T-cell (primary cell): ENCODE measurements around the gene PCBP3. TPM values are rescaled to one million over a fixed set of nuclear protein-coding genes. Genes with fewer than 3 reads are reported as not detected.

Experiments used
- ATAC-seq, 4 experiments: fragments of 200-7000 bp in 3 of 4; fragments of 150-1000 bp in 1 of 4; cut with Tn5 transposase; replicated peaks in 1 of 4; 1 replicate in 3 of 4; 2 replicates in 1 of 4; pipeline ENCODE4 v1.10.0; 2021; ENCODE audit warnings: moderate library complexity in 3 of 4, mild to moderate bottlenecking in 2 of 4, moderate number of reproducible peaks in 1 of 4
- CTCF ChIA-PET, 2 donors: fragments of 300-600 bp; sonication (Branson Sonifier 250); formaldehyde crosslinking; loops; one replicate each; lab custom pipeline; 2022; ENCODE audit warnings: antibody characterized with exemption in 2 of 2; lab: Charles Lee
- POLR2A ChIA-PET, 2 donors: fragments of 300-600 bp; sonication (Branson Sonifier 250); formaldehyde crosslinking; loops; one replicate each; lab custom pipeline; 2022; ENCODE audit warnings: antibody characterized with exemption in 2 of 2; lab: Charles Lee
- DNase-seq, 35 experiments: peaks; one replicate each; pipeline versions ENCODE4 v3.0.0 to v3.0.0-alpha.2; 2013 to 2023
- H3K27ac ChIP-seq: one replicate; pipeline ENCODE4 v1.5.1; 2013; ENCODE audit warnings: low read length
- H3K27me3 ChIP-seq, 2 experiments: replicated peaks in 1 of 2; 1 replicate in 1 of 2; 2 replicates in 1 of 2; pipeline versions ENCODE4 v1.6.1 to v1.7.0; 2013; ENCODE audit warnings: low read length in 1 of 2, mixed read lengths in 1 of 2; ENCODE audit not compliant: control insufficient read depth in 2 of 2, insufficient read depth in 2 of 2; ENCODE audit errors: extremely low read depth in 1 of 2
- H3K36me3 ChIP-seq, 2 donors: 1 replicate in 1 of 2; 2 replicates in 1 of 2; pipeline versions ENCODE4 v1.6.1 to v1.7.0; 2013; ENCODE audit warnings: low read length in 1 of 2; ENCODE audit not compliant: control insufficient read depth in 2 of 2, insufficient read depth in 1 of 2; ENCODE audit errors: extremely low read depth in 1 of 2
- H3K4me1 ChIP-seq, 2 experiments: 1 replicate in 1 of 2; 2 replicates in 1 of 2; pipeline versions ENCODE4 v1.6.1 to v1.7.0; 2013; ENCODE audit warnings: low read length in 2 of 2, mixed read lengths in 1 of 2; ENCODE audit not compliant: insufficient read depth in 2 of 2, control insufficient read depth in 1 of 2; ENCODE audit errors: extremely low read depth in 1 of 2
- H3K4me3 ChIP-seq, 2 donors: 1 replicate in 1 of 2; 2 replicates in 1 of 2; pipeline versions ENCODE4 v1.5.1 to v1.7.0; 2013; ENCODE audit warnings: mild to moderate bottlenecking in 2 of 2, low read length in 1 of 2, moderate library complexity in 1 of 2; ENCODE audit not compliant: control insufficient read depth in 1 of 2; ENCODE audit errors: extremely low read depth in 1 of 2
- H3K9me3 ChIP-seq: 2 replicates; pipeline ENCODE4 v1.7.0; 2013
- H3K27ac Mint-ChIP-seq, 2 donors: one replicate each; pipeline ENCODE4 v1.8.0; 2020 to 2021; ENCODE audit warnings: mild to moderate bottlenecking in 2 of 2, mixed read lengths in 2 of 2
- H3K27me3 Mint-ChIP-seq, 2 donors: one replicate each; pipeline ENCODE4 v1.8.0; 2021 to 2022; ENCODE audit warnings: mixed read lengths in 2 of 2
- H3K36me3 Mint-ChIP-seq: one replicate; pipeline ENCODE4 v1.8.0; 2021; ENCODE audit warnings: mixed read lengths
- H3K4me1 Mint-ChIP-seq, 3 donors: one replicate each; pipeline ENCODE4 v1.8.0; 2020 to 2022; ENCODE audit warnings: mixed read lengths in 3 of 3, mild to moderate bottlenecking in 1 of 3
- H3K4me3 Mint-ChIP-seq, 3 donors: one replicate each; pipeline ENCODE4 v1.8.0; 2020 to 2022; ENCODE audit warnings: mild to moderate bottlenecking in 3 of 3, mixed read lengths in 3 of 3, moderate library complexity in 3 of 3
- H3K9me3 Mint-ChIP-seq, 3 donors: one replicate each; pipeline ENCODE4 v1.8.0; 2020 to 2022; ENCODE audit warnings: mixed read lengths in 3 of 3
- WGBS: methylation state at CpG from one replicate; pipeline ENCODE4 v1.1.5; 2013; ENCODE audit warnings: missing lambda C conversion rate; ENCODE audit not compliant: insufficient coverage; 5-methylcytosine and 5-hydroxymethylcytosine counted together
- total RNA-seq, 35 experiments: library from RNA in 6 of 35; stranded (reverse) in 6 of 35; fragments of 120-200 nt in 1 of 35; gene quantifications; one replicate each; pipeline versions ENCODE4 v1.2.1 to v1.2.4 and lab custom pipeline; 2013 to 2026

Gene PCBP3
- total RNA-seq, 5 donors from 2014 or later (not counting 1 experiment from before 2014, with no cell fraction given): 1.5 to 4.2 (median 2.8) TPM

- peak; percentile 39 to 61 (median 45) for ATAC-seq
- no peak overlapping the region for H3K27ac ChIP-seq
Measured at GRCh38 chr21:45970674-45971615, 327.4 kb downstream of the PCBP3 start.

GRCh38 chr21:45971616-45972352 lies 328.3 kb downstream of the PCBP3 start:
- Mint-ChIP-seq H3K27ac (no peak overlapping the region), H3K9me3 (no peaks in the 10 kb centered on the region), H3K27me3 (peaks cover 12 to 19% of the 10 kb centered on the region in 2 donors), H3K36me3 (no peaks in the 10 kb centered on the region), H3K4me1 (peaks cover 6 to 16% (median 16%) of the 10 kb centered on the region in 3 donors), H3K4me3 (peak overlapping the region in 1 of 3 donors; percentile 91)
- Histone ChIP-seq H3K27ac (no peak overlapping the region), H3K36me3 (no peaks in the 10 kb centered on the region), H3K4me3 (peak overlapping the region in 1 of 2 donors; percentile 15), H3K9me3 (no peaks in the 10 kb centered on the region), H3K27me3 (peaks cover 0 to 65% of the 10 kb centered on the region in 2 experiments), H3K4me1 (peaks cover 7 to 44% of the 10 kb centered on the region in 2 experiments)
- no peak for ATAC-seq
- WGBS: 86% methylated on average over 16 of the region's 20 CpGs
- ChIA-PET CTCF (interaction anchor here in 1 of 2 donors (0.6 kb wide), 1 partner anchor 42 kb away, joined by 3 read pairs; no protein-coding TSS in a partner anchor), POLR2A (no interaction called here)
- DNase-seq: no peak

More at GRCh38 chr21:45970674-45971615, 327.4 kb downstream of the PCBP3 start:
- 50% methylated on average over 20 of the region's 25 CpGs for WGBS
- POLR2A ChIA-PET: no interaction called here
- CTCF ChIA-PET: interaction anchor here in 1 of 2 donors (0.6 kb wide), 1 partner anchor 424 kb away, joined by 3 read pairs; no protein-coding TSS in a partner anchor
- H3K4me1 ChIP-seq: peaks cover 7 to 44% of the 10 kb centered on the region in 2 experiments
- Mint-ChIP-seq H3K27me3 (peaks cover 9 to 19% of the 10 kb centered on the region in 2 donors), H3K9me3 (no peaks in the 10 kb centered on the region), H3K27ac (no peak overlapping the region), H3K4me1 (peaks cover 6 to 14% (median 14%) of the 10 kb centered on the region in 3 donors), H3K36me3 (no peaks in the 10 kb centered on the region), H3K4me3 (no peak overlapping the region)
- H3K36me3 ChIP-seq: no peaks in the 10 kb centered on the region
- peaks cover 0 to 64% of the 10 kb centered on the region in 2 experiments for H3K27me3 ChIP-seq
- H3K4me3 ChIP-seq: no peak overlapping the region
- no peaks in the 10 kb centered on the region for H3K9me3 ChIP-seq
- peak in 18 of 35 experiments; percentile 23 to 63 (median 41) for DNase-seq

GRCh38 chr21:45972353-45972715 lies 328.8 kb downstream of the PCBP3 start:
- H3K4me3 Mint-ChIP-seq: peak overlapping the region in 2 of 3 donors; percentile 31 to 91
- H3K9me3 Mint-ChIP-seq: no peaks in the 10 kb centered on the region
- H3K9me3 ChIP-seq: no peaks in the 10 kb centered on the region
- H3K27ac Mint-ChIP-seq: no peak overlapping the region
- peaks cover 12 to 19% of the 10 kb centered on the region in 2 donors for H3K27me3 Mint-ChIP-seq
- DNase-seq (no peak), ATAC-seq (no peak)
- no peaks in the 10 kb centered on the region for H3K36me3 Mint-ChIP-seq
- no peaks in the 10 kb centered on the region for H3K36me3 ChIP-seq
- WGBS: 54% methylated on average over 16 of the region's 19 CpGs
- H3K4me3 ChIP-seq: peak overlapping the region in 1 of 2 donors; percentile 88
- no peak overlapping the region for H3K27ac ChIP-seq
- H3K4me1 ChIP-seq: peaks cover 7 to 46% of the 10 kb centered on the region in 2 experiments
- H3K4me1 Mint-ChIP-seq: peaks cover 6 to 16% (median 16%) of the 10 kb centered on the region in 3 donors
- ChIA-PET POLR2A (no interaction called here), CTCF (interaction anchor here in 1 of 2 donors (0.6 kb wide), 1 partner anchor 42 kb away, joined by 3 read pairs; no protein-coding TSS in a partner anchor)
- H3K27me3 ChIP-seq: peaks cover 0 to 66% of the 10 kb centered on the region in 2 experiments

GRCh38 chr21:45972716-45973474 lies 329.4 kb downstream of the PCBP3 start:
- Histone ChIP-seq H3K9me3 (no peaks in the 10 kb centered on the region), H3K4me1 (peaks cover 7 to 48% of the 10 kb centered on the region in 2 experiments), H3K27ac (no peak overlapping the region), H3K27me3 (peaks cover 0 to 68% of the 10 kb centered on the region in 2 experiments), H3K36me3 (no peaks in the 10 kb centered on the region), H3K4me3 (peak overlapping the region; percentile 74 to 88)
- Mint-ChIP-seq H3K9me3 (no peaks in the 10 kb centered on the region), H3K27ac (no peak overlapping the region), H3K27me3 (peaks cover 12 to 19% of the 10 kb centered on the region in 2 donors), H3K36me3 (no peaks in the 10 kb centered on the region), H3K4me1 (peaks cover 6 to 16% (median 16%) of the 10 kb centered on the region in 3 donors), H3K4me3 (peak overlapping the region; percentile 80 to 91 (median 84))
- 5% methylated on average over 58 of the region's 58 CpGs for WGBS
- CTCF ChIA-PET: interaction anchor here (0.9 to 1.0 kb wide), 2 partner anchors 170 to 171 kb away, joined by 3 to 10 read pairs; no protein-coding TSS in a partner anchor
- DNase-seq (no peak), ATAC-seq (peak in 1 of 4 experiments; percentile 10)
- POLR2A ChIA-PET: no interaction called here

GRCh38 chr21:45973475-45974072 lies 330.0 kb downstream of the PCBP3 start:
- ATAC-seq: peak; percentile 85 to 94 (median 88)

More at GRCh38 chr21:45973475-45974072, 330.0 kb downstream of the PCBP3 start:
- WGBS: under 1% methylated on average over 31 of the region's 38 CpGs
- Mint-ChIP-seq H3K4me3 (peak overlapping the region; percentile 80 to 91 (median 84)), H3K4me1 (peaks cover 10 to 19% (median 16%) of the 10 kb centered on the region in 3 donors), H3K27me3 (peaks cover 12 to 16% of the 10 kb centered on the region in 2 donors), H3K27ac (peak overlapping the region; percentile 28 to 55), H3K9me3 (no peaks in the 10 kb centered on the region), H3K36me3 (no peaks in the 10 kb centered on the region)
- POLR2A ChIA-PET: no interaction called here
- Histone ChIP-seq H3K9me3 (no peaks in the 10 kb centered on the region), H3K36me3 (no peaks in the 10 kb centered on the region), H3K27me3 (peaks cover 0 to 73% of the 10 kb centered on the region in 2 experiments), H3K4me3 (peak overlapping the region; percentile 74 to 88), H3K4me1 (peaks cover 7 to 53% of the 10 kb centered on the region in 2 experiments), H3K27ac (no peak overlapping the region)
- DNase-seq: peak; percentile 53 to 87 (median 77)
- CTCF ChIA-PET: interaction anchor here (0.6 to 1.0 kb wide), 5 partner anchors 126 to 586 kb away, joined by 3 to 10 read pairs (median 3); no protein-coding TSS in a partner anchor
